GM13976 (cell line): ENCODE measurements around the gene JPT2.

Experiments used
- DNase-seq: peaks from one replicate; pipeline ENCODE4 v3.0.0; 2012; ENCODE audit warnings: low spot score
- in situ Hi-C: fragments of 300-500 bp; cut with MboI; formaldehyde crosslinking; loops from one replicate; pipeline ENCODE4 v1.12.0; 2022; ENCODE audit warnings: low sequenced_read_pairs, mixed read lengths, inconsistent platforms; ENCODE audit not compliant: unreplicated experiment
- TF ChIP-seq, protein P1 (sequence below): IDR thresholded peaks from 2 replicates; pipeline ENCODE4 v1.5.1; 2012; ENCODE audit warnings: borderline replicate concordance, mild to moderate bottlenecking; ENCODE audit not compliant: insufficient read depth; ENCODE audit errors: extremely low read depth, missing control alignments, control extremely low read depth

The JPT2 gene

DNA sequence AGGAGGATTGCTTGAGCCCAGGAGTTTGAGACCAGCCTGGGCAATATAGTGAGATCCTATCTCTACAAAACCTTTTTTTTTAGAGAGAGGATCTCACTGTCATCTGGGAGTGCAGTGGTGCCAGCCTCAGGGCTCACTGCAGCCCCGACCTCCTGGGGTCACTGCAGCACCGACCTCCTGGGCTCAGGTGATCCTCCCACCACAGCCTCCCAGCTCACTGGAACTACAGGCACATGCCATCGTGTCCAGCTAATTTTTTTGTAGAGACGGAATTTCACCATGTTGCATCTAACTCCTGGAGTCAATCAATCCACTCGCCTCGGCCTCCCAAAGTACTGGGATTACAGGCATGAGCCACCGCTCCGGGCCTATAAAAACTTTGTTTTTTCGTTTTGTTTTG, 43.3 kb downstream of the JPT2 start:
- no peak for DNase-seq
- TF ChIP-seq, protein P1, sequence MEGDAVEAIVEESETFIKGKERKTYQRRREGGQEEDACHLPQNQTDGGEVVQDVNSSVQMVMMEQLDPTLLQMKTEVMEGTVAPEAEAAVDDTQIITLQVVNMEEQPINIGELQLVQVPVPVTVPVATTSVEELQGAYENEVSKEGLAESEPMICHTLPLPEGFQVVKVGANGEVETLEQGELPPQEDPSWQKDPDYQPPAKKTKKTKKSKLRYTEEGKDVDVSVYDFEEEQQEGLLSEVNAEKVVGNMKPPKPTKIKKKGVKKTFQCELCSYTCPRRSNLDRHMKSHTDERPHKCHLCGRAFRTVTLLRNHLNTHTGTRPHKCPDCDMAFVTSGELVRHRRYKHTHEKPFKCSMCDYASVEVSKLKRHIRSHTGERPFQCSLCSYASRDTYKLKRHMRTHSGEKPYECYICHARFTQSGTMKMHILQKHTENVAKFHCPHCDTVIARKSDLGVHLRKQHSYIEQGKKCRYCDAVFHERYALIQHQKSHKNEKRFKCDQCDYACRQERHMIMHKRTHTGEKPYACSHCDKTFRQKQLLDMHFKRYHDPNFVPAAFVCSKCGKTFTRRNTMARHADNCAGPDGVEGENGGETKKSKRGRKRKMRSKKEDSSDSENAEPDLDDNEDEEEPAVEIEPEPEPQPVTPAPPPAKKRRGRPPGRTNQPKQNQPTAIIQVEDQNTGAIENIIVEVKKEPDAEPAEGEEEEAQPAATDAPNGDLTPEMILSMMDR, result no peak
- in situ Hi-C loops, result no loop called here

- DNase-seq, result peak; percentile 69
- TF ChIP-seq, protein P1, result peak; percentile 38
- in situ Hi-C loops, result no loop called here
Observed at GRCh38 chr16:1723450-1724147, 45.5 kb downstream of the JPT2 start.

DNA sequence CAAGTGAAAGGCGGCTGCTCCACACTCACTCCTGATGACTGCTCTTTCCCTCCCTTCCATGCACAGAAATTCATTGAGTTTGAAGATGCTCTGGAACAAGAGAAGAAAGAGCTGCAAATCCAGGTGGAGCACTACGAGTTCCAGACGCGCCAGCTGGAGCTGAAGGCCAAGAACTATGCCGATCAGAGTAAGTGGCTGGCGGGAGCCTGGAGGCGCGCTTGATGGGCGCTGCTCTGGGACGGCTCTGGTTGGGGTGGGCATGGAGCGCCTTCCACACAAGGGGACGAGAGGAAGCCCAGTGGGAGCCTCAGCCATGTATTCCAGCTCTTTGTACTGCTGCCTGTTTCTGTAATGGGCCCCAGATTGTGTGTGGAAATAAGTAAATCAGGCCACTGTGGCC, 46.4 kb downstream of the JPT2 start:
- in situ Hi-C loops, result no loop called here
- DNase-seq, result no peak
- TF ChIP-seq, protein P1, result no peak

GRCh38 chr16:1726661-1727502, 48.8 kb downstream of the JPT2 start:
- TF ChIP-seq, protein P1, result no peak
- in situ Hi-C loops, result no loop called here
- DNase-seq, result no peak

- TF ChIP-seq, protein P1, result no peak
- in situ Hi-C loops, result no loop called here
Observed at GRCh38 chr16:1727651-1728624, 49.9 kb downstream of the JPT2 start.

DNA sequence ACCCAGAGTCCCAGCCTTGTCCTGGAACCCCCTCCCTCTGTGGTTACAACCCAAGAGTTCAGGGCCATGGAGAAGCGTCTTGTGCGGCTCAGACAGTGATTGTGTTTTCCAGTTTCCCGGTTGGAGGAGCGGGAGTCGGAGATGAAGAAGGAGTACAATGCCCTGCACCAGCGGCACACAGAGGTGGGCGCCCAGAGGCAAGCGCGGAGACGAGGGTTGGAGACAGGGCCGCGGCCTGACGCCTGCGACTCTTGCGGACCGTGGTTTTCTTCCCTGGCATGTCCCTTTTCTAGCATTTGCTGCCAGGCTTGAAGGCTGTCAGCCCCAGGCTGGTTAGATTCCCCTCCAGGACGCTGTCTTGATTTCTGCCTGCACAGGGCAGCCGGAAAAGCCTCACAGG, 50.9 kb downstream of the JPT2 start:
- in situ Hi-C loops, result no loop called here
- TF ChIP-seq, protein P1, result no peak
- DNase-seq, result no peak

More at GRCh38 chr16:1727651-1728624, 49.9 kb downstream of the JPT2 start:
- DNase-seq, result no peak
